DMS53 treated with DMSO at 0.1 percent for 48 hours (cell line): Measurements from ENCODE around the gene GPR132.
A peak's percentile ranks its signal among the peaks of the same experiment; 100 is the strongest.

Experiments
- DNase-seq: peaks from one replicate; lab custom pipeline; 2025; ENCODE audit not compliant: unreplicated experiment; lab: John Stamatoyannopoulos, UW

GPR132 gene

DNA sequence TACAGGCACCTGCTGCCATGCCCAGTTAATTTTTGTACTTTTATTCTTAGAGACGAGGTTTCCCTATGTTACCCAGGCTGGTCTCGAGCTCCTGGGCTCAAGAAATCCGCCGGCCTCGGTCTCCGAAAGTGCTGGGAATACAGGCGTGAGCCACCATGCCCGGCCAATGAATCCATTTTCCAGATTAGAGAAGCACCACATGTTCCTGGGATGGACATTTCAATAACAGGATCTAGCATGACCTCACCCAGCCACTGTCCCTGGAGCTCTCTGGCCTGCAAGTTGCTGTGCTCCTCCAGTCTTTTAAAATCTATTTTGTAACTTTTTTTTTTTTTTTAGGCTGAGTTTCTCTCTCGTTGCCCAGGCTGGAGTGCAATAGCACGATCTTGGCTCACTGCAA is 2.2 kb downstream of the GPR132 start:
- no peak for DNase-seq

DNA sequence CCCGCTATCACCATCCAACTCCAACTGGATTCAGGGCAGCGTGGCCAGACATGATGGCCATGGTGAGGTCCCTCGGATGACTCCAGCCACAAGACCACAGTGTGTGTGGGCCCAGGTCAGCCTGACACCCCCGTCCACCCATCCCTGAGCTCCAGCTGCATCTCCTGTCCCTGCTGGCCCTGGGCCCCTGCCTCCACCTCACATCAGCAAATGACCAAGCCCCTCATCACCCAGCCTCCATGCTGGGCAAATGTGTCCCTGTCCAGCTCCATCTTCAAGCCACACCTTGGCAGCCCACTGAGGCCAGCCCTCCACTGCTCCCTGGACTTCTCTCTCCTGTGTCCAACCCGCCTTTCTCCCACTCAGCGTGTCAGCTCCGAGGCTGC is 3.2 kb downstream of the GPR132 start:
- no peak for DNase-seq

DNA sequence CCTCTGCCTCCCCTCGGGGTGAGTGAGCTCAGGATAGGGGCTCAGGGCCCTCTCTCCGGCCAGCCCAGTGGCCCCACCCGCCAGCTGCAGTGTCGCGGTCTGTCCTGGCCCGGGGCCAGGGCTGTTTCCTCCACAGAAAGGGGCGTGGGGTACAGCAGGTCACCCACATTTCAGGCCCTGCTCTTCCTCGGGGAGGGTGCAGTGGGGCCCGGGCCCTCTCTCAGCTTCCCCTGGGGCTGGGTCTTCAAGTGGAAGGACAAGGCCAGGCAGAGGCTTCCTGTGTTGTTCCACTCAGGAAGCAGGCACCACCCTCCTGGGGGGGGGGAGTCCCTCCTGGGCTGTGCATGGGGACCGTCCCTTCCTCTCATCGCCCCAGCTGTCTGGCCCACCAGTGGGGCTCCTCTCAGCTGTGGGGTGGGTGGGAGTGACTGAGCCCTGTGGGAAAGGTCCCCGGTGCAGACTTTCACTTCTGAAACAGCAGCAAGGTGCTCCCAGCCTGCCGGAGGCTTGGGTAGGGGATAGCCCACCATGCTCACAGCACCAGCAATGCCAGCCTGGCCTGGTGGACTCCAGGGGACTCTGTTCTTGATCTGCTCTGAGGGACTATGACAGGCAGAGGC is 3.7 kb downstream of the GPR132 start:
- no peak for DNase-seq

DNA sequence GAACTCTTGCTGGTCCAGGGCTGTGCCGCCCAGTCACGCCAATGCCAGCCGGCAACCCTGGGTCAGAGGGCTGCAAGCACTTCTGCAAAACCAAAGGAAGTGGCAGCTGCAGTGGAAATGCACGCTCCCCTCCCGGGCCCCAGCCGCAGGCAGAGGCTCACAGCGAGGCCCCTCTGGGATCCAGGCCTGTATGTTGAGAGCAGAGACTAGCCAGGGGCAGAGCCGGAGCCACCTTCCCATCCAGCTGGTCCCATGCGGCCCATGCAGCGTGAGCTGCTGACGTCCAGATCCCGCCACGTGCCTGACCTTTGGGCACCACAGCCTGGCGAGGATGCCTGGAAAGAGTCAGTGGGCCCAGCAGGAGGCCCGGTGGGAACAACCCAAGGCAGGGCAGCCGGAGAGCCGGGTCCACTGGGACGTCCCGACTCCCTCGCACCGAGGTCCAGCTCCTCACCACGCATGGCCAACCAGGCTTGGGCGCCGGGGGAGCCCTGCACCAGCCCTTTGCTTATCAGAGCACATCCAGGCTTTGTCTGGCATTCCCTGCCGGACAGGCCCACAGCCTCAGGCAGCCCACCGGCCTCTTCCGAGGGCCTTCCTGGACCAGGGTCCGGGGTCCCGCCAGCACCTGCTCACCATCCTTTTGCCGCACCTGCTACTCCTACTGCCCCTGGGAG is 4.3 kb downstream of the GPR132 start:
- no peak for DNase-seq

DNA sequence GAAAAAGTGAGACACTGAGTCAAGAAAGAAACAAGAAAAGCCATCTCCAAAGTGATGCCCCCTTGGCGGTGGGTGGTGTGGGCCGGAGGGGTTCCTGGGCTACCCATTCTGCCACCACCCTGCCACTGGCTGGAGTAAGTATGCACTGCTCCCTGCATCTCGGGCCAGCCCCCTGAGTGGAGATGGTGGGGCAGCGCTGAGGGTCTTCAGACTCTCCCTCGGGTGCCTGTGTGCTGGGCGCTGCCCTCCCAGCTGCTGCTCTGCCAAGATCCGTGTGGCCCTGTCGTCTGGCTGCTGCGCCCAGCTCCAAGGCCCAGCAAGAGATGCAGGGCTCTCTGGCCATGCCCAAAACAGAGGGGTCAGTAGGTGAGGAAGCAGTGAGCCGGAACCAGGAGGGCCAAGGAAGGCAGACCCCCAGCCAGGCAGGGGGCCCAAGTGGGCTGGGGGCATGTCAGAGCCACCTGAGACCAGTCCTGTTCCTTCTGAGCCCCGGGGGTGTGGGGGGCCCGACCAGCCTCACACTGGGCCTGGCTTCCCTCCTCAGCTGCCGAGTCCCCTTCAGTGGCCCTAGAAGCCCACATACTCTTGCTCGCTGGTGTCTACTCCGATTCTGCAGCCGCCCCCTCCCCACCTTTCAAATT is 5.2 kb downstream of the GPR132 start:
- no peak for DNase-seq

DNA sequence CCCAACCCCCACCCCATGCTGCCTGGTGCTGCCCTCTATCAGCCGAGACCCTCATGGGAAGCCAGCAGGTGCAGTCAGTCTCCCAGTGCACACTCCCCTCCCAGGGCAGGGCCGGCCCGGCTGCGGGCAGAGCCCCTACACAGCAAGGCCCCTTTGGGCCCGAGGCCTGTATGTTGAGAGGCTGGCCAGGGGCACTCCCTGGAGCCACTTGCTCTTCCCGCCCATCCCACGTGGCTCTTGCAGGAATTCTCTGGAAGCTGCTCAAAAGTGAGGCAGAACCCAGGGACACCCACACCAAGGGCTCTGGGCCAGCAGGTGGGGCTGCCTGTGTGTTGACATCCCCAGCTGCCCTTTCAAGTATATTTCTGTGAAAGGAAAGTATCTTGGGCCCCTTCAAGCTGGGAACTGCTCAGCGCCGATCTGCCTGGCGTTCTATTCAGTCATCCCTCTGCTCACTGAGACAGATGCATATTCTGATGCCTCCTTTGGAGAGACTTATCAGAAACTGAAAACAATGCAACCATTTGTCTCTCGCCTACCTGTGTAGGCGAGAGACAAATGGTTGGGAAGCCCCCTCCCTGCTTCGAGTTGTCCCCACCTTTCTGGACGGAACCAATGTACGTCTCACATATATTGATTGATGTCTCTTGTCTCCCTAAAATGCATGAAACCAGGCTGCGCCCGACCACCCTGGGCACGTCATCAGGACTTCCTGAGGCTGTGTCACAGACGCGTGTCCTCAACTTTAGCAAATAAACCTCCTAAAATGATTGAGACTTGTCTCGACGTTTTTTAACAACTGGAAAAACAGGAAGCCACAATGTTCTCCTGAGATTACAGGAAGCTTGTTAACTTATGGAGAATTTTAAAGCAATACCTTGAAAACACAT is 6.0 kb downstream of the GPR132 start:
- no peak for DNase-seq

DNA sequence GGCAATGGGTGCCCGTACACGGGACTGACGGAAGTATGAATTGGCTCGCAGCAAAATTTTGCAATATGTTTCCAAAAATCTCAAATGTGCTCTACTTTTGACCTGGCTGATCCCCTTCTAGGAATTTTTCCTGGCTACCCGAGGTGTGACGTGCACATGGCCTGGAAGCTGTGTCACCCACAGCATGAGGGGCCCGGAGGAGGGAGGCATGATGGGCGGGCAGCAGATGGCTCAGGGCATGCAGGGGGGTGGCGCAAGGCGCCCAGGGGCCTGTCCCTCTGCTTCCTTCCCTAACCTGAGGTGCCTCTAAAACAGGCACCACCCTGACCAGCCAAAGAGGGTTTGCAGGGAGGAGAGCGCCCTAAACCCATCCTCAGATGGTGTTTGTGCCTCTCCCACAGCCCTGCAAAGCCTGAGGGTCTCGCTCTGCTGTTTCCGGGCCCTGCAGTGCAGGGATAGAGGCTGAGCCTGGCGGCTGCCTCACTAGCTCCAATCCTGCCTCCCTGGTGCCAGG is 6.7 kb downstream of the GPR132 start:
- DNase-seq, result no peak

DNA sequence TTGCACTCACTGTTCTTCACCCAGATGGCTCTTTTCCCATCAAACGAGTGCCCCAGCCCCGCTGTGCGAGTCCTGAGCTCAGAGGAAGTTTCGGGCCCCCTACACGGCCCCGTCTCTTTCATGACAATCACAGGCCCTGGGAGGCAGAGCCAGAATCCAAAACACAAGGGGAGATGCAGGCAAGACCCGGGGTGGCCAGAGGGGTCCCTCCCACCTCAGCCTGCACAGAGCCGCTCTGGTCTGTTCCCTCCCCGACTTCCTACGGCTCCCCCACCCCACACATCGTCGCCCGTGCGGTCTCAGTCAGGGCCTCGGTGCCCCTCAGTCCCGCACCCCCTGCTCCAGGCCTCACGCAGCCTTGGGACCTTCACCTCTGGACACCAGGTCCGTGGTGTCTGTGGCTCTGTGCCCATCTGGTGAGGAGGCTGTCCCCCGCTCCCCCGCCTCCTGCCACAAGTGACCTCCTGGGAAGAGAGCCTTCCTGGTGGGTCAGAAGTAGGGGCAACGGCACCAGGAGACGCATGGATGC is 8.9 kb downstream of the GPR132 start:
- DNase-seq, result no peak

DNA sequence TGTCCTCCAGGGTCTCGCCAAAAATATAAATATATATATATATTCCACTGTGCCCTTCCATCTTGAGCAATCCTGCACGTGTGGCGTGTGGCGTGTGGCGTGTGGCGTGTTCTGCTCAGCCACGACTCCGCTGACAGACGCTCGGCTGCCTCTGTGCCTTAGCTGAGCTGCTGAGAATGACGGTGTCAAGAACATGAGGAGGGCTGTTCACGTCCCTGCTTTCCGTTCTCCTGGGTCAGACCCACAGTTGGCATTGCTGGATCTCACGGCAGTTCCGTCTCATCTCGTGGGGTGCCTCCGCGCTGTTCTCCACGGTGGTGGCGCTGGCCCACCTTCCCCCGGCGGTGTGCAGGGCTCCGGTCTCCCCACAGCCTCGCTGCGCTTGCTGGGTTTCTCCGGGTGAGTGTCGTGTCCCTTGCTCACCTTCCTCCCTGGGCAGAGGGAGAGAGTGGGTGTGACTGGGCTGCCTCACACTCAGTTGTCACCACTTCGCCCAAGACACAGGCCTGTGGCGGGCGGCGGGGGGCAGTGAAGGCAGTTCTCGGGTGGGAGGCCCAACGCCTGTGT is 9.4 kb downstream of the GPR132 start:
- no peak for DNase-seq

DNA sequence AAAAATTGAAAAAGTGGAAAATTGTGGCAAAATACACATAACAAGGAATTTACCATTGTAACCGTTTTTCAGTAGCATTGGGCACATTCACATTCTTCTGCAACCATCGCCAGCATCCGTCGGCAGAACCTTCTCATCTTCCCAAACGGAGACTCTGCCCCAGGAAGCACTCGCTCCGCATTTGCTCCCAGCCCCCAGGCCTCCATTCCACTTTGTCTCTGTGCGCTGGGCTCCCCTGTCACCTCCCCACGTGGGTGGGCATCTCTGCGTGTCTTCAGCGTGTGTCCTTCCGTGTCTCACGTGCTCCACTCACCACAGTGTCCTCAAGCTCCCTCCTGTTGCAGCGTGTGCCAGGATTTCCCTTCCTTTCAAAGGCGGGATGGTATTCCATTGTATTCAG is 9.9 kb downstream of the GPR132 start:
- no peak for DNase-seq

DNA sequence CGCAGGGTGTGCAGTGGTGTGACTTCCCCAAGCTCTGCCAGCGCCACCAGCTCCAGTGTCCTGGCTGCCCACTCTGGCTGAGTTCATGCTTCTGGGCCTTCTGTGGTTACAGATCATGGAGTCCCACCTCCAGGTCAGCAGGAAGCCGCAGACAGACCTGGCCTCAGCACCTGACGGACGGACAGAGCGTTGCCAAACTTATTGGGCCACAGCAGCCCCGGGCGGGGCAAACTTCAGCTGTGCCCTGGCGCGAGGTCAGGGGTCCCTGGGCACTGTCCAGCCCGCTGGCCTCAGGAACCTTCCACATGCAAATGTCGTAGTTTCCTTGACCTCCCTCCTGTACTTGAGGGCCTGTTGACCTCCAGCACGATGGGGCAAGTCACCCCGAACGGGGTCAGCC is 11.2 kb downstream of the GPR132 start:
- no peak for DNase-seq

DNA sequence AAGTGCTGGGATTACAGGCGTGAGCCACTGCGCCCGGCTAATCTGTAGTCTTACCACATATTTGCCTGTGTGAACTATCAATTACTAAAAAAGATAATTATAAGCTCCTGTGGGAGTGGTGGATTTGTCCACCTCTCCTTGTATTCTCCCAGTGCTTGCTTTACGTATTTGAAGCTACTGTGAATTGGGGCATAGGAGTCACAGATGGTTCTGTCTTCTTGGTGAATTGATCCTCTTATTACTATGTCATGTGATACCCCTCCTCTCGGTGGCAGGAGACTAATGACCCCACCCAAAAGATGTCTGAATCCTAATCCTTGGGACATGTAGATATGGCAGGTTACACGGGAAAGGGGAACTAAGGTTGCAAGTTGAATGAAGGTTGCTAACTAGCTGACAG is 11.8 kb downstream of the GPR132 start:
- DNase-seq, result no peak

DNA sequence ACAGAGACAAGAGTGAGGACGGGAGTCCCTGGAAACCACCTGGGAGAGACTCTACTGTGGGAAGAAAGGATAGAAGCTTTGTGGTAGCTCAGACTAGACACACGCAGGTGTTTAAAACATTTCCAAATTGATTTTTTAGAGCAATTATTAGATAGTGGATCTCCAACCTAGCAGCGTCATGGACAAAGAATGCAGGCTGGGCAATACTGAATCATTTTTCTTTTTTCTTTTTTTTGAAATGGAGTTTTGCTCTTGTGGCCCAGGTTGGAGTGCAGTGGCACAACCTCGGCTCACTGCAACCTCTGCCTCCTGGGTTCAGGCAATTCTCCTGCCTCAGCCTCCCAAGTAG is 13.1 kb downstream of the GPR132 start:
- DNase-seq, result no peak

DNA sequence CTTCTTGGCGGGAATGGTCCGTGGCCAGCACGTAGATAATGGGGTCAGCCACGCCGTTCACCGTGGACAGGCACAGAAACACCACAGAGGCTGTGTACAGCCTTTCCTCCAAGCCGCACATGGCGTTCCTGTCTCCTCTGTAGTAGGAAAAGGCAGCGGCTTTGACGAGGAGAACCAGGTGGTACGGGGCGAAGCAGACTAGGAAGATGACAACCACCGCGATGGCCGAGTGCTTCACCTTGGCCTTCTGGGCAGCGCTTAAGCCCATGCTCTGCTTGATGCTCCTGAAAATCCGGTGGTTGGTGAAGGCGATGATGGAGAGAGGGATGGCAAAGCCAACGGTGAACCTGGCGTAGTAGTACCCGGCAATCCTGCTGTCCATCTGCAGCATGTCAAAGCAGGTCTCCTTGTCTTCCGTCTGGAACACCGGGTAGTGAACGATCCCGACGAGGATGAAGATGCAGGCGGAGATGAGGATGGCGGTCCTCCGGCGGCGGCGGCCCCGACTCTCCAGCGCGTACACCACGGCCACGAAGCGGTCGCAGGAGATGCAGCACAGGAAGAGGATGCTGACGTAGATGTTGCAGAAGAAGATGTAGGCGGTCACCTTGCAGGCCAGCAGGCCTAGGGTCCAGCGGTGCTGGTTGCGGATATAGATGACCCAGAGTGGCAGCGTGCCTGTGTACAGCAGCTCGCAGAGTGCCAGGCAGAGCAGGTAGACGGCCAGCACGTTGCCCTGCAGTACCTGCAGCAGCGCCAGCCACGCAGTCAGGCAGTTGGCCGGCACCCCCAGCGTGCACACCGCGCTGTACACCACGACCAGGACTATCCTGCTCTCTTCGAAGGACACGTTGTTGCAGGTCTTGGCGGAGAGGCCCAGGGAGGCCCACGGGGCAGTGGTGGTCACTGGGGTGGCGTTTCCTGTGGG is 13.8 kb downstream of the GPR132 start:
- DNase-seq, result no peak

DNA sequence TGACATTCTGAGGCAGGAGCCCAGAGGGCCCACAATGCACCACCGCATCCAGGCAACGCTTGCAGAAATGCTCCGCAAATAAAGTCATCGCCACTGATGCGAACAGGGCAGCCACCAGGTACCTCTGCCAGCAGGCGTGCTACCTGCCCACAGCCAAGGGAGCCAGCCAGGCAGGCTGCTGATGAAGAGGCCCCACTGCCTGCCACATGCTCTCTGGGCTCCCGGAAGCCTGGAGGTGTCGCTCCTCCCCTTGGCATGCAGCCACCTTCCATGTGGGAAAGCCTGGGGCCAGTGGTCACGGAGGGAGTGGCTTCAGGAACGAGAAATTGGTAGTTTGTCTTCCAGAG is 14.7 kb downstream of the GPR132 start:
- peak; percentile 34 for DNase-seq

DNA sequence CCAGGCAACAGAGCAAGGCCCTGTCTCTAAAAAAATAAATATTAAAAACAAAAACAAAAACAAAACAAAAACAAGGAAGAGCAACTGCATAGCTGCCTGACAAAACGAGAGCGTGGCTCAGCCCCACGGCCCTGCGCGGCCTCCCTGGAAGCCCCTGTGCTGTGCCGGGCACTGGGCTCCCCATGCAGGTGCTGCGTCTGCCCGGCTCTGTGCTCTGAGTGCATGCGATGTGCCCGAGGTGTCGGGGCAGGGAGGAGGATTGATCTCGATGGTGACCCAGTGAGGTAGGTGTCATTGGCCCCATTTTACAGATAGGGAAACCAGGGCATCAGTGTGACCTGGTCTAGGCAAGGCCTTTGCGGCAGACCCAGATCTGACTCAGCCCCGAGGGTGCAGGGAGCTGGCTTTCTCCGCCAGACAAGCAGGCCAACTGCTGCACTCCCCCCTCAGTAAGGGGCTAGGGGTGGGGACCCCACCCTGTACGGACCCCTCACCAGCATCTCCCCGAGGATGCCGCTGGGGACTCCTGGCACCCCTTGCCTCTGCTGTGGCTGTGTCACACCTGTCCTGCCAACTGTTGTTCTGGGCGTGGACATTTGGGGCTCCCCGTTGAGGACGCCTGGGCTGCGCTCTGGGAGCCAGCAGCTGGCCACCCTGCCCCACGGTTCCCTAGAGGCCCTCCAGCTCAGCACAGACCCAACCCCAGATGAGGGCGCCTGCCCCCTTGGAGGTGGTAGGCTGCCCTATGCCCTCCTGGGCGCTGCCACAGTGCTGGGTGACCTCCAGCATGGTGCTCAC is 15.3 kb downstream of the GPR132 start:
- DNase-seq, result no peak

DNA sequence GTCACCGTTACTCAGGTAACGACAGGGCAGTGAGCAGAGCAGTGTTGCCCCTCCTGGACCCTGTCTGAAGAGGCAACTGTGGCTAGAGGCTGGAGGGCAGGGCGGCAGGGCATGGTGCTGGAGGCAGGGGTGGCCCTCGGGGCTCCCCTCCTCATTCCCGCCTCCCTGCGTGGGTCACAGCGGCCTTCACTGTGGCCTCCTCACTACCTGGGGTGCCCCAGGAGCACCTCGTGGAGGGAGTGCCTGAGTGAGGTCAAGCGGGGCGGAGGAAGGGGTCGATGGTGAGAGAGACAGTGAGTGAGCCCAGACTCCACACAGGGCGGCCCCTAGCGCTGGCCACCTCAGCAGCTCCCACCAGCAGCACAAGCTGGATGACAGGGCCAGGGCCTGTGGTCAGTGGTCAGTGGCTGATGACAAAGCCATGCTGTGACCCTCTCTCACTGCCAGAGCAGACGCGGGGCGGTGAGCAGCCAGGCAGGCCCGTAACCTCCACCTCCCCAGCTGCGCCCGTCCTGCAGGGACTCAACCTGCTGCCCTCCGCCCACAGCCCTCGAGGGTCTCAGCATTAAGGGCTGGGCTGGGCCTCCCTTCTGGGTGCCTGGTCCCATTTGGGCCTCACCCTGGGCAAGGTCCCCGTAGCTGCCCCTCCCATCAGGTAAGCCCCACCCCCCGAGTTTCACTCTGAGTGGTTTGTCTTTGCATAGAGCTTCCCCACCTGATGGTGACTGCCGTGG is 17.8 kb downstream of the GPR132 start:
- no peak for DNase-seq

DNA sequence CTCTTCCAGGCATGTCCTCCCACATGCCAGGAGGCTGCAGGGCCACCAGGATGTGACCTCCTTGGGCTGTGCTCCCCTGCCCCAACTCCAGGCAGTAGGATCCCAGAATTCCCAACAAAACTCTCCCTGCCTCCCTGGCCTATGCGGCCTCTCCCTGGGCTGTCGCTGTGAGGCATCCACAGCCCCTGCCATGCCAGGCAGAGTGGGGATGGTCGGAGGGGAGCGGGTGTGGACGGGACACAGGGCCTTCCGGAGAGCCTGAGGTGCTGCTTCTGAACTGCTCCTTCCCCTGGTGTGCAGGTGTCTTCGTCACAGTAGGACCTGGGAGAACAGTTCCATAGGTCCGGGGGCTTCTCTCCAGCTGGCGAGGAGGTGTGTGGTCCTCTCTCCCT is 18.3 kb downstream of the GPR132 start:
- no peak for DNase-seq
